Kasumi-1 (cell line): ENCODE measurements around the gene TSPAN31.
"Not testable (repeated sequence)": the region's sequence is repeated elsewhere in the genome, so short reads cannot be mapped to it uniquely, and the experiment has no call there.

Experiments used
- DNase-seq, 2 experiments: peaks; one replicate each; lab custom pipeline; 2025; lab: John Stamatoyannopoulos, UW

The TSPAN31 gene

DNA sequence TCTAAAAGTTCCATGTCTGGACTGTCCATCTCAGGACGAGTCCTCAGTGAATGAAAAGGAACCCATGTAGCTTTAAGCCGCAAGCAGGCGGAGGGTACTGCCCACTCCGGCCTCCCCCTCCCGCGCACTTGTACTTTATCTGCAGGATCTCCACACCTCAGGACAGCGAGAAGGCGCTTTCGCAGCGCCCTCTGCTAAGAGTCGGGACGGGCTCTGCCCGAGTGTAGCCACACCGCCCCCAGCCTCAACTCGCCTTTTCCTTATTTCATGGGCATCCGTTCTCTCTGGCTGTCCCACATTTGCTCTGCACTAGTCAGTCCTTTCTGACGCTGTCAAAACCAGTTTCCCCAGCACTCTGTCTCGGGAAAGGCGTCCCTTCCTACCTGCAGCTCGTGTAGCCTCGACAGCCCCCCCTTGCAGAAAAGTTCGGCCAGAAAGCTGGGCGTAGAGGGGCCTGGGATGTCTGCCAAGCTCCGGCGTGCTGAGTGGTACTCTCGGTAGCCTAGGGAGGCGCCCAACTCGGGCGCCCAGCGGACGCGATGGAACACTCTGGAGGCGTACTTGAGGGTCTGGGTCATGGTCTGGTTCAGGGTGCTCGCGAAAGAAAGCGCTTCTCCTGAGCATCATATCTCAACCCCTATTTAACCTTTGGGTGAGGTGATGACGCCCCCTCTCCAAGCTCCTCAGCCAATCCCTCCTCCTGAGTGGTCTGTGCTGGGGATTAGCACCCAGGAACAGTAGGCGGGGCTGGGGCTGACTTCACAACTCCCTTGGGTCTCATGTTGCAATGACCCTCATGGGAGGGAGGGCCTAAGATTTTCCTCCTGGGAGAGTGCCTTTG is 21.8 kb downstream of the TSPAN31 start, which contains the start of gene CYP27B1:
Gene CYP27B1, minus strand, starts transcription at position 615 of the 841 bp plus-strand sequence. Its CDS starts 37 bp downstream, at position 578.
- DNase-seq, result peak in 1 of 2 experiments; percentile 28

DNA sequence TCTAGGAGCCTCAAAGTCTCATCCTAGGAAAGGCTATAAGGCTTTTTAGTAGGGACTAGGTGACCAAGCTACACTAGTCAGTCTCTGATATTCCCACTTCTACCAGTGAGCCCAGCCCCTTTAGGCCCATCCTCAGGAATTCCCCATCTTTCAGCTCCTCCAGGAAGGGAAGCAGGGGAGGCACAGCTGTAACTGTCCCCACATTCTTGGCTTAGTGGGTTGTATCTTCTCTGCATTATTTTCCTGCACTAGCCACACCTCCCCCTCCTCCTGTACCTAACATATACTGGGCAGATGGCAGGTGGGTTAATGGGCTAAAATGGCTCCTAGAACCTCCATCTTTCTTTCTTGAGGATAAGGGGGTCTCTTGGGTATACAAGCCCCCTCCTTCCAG is 22.5 kb downstream of the TSPAN31 start:
- no peak for DNase-seq

DNA sequence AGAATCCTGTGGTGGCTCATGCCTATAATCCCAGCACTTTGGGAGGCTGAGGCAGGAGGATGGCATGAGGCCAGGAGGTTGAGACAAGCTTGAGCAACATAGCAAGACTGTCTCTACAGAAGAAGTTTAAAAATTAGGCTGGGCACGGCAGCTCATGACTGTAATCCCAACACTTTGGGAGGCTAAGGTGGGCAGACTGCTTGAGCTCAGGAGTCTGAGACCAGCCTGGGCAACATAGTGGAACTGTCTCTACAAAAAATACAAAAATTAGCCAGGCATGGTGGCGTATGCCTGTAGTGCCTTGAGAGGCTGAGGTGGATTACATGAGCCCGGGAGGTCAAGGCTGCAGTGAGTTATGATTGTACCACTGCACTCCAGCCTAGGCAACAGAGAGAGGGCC is 23.0 kb downstream of the TSPAN31 start:
- DNase-seq, result no peak

DNA sequence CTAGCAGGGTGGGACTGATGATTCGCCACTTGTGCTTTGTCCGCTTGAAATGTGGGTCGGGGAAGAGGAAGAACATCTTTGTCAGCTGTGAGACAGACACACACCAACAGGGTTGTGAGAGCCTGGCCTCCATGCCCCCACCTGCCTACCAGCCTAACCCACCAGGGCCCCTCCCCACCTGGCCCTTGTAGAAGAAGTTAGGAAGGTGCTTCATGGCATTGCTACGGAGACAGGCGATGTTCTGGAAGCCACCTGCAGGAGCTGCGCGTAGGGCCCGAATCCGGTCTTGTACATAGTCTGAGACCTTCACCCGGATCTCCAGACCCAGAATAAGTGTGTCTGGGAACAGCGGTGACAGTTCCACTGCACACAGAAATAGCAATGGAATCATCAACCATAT is 24.8 kb downstream of the TSPAN31 start:
- no peak for DNase-seq

DNA sequence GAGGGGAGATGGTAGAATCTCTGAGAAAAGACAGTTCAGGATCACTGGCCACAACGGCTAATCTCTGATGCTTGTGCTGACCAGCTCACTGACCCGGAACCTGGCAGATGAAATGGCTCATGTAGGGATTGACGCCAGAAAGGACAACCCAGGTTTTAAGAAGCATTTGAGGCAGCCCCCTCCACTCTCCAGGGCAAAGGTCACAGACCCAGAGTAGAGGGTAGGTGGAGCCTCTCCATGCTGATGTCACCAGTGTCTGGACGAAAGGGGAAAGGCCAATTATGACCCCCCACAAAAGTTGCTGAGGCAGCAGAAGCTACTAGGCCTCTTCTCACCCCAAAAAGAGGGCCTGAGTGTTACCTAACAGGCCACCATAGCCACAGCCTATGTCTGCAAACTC is 25.9 kb downstream of the TSPAN31 start:
- no peak for DNase-seq

DNA sequence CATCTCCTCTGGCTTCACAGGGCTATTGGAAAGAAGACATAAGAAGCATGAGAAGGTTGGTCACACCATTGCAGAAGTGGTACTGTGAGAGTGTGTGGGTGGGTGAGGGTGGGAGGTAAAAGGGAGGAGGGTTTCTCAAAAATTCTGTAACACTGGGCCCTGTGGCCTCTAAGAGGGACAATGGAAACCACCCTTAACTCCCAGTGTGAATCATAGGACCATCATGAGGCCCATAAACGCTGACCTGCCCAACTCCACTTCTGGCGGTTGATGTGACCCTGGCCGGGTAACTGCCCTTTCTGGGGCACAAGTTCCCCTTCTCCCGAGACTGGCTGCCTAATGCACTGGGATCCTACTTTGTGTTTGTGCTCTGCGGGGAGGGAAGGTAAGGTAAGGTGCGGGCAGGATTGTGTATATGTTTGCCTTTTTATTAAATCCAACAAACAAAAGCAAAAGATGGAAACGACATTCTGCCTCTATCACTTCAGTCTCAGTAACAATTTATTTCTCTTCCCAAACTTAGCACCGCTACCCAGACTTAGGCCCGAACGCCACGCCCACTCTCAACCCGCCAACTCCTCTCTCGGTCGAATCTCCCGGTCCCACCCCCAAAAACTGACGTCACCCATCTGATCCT is 26.5 kb downstream of the TSPAN31 start:
- peak; percentile 95 to 96 for DNase-seq

DNA sequence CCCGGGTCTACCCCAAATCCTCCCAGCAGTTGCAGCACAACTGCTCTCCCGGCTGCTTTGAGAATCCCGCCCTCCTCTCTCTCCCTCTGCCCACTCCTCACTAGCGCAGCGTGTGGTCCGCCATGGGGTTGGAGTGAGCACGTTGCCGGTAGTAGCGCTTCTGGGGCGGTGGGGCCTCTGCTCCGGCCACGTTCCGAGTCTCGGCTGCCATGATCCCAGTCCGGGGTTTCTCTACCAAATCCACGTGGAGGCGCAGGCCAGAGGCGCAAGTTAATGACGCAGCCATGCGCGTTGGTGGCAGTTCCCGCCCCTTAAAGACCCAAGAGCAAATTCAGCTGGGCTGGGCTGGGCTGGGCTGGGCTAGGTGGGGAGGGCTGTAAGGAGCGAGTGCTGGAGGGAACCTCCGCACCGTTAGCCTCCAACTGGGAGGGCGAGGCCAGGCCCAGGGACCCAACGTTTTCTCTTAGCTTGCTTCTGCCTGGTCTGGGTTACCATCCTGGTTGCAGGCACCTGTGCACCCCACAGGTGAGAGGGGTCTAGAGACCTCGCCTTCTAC is 27.1 kb downstream of the TSPAN31 start, which contains the start of gene METTL1:
Gene METTL1, minus strand, starts transcription at position 233 of the 556 bp plus-strand sequence. Its CDS starts 22 bp downstream, at position 211.
- peak; percentile 92 to 93 for DNase-seq

DNA sequence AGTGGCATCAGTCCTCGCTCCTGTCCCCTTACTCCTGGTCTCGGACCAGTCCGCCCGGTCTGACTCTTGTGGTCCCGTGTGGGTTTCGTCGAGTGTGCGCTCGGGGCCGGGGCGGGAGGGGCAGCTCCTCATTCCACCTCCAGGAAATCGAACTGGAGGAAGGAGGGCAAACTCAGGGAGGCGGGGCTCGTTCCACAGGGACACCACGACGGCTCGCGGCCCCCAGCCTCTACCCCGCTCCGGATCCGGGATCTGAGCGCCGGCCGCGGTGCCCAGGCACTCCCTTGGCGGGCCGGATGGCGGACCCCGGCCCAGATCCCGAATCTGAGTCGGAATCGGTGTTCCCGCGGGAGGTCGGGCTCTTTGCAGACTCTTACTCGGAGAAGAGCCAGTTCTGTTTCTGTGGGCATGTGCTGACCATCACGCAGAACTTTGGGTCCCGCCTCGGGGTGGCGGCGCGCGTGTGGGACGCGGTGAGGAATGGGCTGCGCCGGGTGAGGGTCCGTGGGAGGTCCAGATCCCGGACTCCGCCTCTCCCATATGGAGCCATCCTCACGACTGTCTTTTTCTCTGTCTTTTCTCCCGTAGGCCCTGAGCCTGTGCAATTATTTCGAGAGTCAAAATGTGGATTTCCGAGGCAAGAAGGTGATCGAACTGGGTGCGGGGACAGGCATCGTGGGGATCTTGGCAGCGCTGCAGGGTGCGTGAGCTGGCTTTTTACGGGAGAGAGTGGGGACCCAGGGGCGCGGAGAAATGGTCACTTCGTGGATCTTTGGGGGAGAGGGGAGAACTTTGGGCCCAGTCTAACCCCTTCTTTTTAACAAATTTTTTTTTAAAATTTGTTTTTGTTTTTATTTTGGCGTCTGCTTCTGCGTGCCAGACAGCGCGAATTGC is 27.8 kb downstream of the TSPAN31 start, which contains the start of gene EEF1AKMT3:
Gene EEF1AKMT3, plus strand, starts transcription at position 186 of the 894 bp plus-strand sequence. Its CDS starts 111 bp downstream, at position 297.
- DNase-seq, result peak; percentile 51 to 54

DNA sequence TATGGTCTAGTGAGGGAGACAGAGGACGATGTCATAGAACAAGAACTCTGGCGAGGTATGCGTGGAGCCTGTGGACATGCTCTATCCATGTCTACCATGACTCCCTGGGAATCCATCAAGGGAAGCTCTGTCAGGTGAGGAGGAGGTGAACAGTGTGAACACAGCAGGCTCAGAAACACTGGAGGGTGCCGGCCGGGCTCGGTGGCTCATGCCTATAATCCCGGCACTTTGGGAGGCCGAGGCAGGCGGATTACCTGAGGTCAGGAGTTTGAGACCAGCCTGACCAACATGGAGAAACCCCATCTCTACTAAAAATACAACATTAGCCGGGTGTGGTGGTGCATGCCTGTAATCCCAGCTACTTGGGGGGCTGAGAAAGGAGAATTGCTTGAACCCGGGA is 29.8 kb downstream of the TSPAN31 start:
- DNase-seq, result not testable (repeated sequence)

DNA sequence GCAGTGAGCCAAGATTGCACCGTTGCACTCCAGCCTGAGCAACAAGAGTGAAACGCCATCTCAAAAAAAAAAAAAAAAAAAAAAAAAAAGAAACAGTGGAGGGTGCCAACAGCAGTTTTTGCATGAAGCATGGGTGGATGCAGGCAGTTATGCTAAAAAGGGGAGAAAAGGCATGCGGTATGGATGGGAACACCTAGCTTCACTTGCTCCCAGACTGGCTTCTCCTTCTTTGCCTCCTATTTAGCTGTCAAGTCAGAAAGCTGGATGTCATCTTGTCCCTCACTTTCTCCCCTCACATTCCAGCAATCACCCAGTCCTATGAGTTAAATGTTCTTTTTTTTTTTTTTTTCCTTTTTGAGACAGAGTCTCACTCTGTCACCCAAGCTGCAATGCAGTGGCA is 30.2 kb downstream of the TSPAN31 start:
- DNase-seq, result no peak

DNA sequence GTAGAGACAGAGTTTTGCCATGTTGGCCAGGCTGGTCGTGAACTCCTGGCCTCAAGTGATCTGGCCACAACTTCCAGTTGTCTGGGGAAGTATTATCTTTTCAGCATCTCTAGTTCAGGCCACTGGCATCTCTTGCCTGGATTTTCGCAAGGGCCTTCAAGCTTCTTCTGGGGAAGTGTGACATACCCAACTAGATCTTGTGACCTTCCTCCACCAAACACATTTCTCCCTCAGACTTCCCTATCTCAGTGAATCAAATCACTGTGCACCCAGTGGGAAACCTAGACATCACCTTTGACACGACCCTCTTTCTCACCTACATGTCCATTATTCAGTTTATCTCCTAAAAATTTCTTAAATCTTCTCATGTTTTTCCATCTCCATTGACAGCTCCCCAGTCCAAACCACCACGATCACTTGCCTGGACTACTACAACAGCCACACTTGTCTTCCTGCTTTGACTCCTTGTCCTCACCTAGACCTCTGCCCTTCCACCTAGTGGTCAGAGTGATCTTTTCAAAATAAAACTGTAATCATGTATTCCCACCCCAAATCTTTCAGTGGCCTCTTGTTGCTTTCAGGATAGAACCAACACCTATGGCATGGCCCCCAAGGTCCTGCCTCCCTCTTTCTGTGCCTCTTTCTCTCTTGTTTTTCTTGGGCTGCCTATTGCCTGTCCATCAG is 30.9 kb downstream of the TSPAN31 start:
- peak in 1 of 2 experiments; percentile 10 for DNase-seq

DNA sequence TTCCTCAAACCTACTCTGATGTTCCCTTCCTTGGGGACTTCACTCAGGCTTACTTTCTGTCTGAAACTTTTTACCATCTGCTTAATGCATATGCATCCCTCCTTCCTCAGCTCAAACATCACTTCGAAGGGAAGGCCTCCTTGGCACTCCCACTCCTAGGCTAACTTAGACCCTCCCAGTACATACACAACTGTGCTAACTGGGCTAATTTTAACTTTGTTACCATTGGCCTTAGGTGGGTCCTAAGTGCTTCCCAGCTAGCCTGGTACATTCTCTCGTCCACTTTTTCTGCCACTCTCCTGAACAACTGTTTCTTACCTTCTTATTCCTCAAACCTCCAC is 31.4 kb downstream of the TSPAN31 start:
- no peak for DNase-seq

DNA sequence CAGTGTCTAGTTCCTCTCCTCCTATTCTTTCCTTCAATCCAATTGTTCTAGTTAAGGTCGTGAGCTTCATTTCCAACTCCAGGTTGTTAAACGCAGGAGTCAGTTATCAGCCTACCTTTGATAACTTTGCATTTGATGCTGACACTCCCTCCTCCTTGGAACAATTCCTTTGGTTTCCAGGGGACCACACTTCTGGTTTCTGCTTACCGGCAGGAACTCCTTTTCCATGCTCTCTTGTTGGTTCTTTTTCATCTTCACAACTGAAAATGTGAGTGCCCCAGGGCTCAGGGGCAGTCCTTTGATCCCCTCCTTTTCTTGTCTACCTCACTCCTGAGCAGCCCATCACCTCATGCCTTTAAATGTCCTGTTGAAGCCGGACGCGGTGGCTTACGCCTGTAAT is 32.5 kb downstream of the TSPAN31 start:
- no peak for DNase-seq

DNA sequence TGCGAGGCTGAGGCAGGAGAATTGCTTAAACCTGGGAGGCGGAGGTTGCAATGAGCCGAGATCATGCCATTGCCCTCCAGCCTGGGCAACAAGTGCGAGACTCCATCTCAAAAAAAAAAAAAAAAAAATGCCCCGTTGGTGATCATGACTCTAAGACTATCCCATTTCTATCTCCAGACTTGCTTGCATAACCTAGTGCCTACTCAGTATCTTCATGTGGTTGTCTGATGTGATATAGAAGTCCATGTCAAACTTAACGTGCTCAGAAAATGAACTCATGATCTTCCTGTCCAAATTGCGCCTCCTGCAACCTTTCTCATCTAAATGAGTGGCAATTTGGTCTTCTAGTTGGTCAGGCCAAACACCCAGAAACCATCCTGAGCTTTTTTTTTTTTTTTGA is 33.1 kb downstream of the TSPAN31 start:
- no peak for DNase-seq

DNA sequence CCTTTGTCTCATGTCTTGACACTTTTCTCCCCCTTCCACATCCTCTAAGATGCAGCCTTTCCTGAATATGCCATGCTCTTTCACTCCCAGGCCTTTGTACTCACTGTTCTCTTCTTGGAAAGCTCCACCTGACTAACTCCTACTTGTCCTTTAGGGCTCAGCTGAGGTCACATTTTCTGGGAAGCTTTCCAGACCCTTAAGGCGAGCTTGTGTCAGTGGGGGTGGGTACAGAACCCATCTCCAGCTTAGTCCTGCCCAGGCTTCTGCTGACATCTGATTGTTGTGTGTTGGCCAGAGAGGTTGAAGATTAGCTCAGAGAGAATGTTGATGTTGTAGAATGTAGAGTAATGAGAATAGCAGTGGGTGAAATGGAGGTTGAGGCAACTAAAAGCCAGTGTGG is 34.9 kb downstream of the TSPAN31 start:
- no peak for DNase-seq

DNA sequence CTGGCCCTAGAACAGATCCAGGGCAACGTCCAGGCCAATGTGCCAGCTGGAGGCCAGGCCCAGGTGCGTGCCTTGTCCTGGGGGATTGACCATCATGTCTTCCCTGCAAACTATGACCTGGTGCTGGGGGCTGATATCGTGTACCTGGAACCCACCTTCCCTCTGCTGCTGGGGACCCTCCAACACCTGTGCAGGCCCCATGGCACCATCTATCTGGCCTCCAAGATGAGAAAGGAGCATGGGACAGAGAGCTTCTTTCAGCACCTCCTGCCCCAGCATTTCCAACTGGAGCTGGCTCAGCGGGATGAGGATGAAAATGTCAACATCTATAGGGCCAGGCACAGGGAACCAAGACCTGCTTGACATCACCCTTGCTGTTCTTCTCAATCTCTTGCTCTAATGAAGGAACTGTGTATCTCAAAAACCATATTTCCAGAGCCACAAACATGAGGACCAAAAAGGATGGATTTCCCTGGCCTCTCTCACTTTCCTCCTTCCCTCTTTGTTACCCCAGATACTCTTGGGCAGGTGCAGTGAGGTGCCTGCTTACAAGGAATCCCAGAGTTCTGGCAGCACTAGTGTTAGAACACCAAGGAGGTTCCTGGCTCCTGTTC is 35.6 kb downstream of the TSPAN31 start:
- DNase-seq, result no peak

DNA sequence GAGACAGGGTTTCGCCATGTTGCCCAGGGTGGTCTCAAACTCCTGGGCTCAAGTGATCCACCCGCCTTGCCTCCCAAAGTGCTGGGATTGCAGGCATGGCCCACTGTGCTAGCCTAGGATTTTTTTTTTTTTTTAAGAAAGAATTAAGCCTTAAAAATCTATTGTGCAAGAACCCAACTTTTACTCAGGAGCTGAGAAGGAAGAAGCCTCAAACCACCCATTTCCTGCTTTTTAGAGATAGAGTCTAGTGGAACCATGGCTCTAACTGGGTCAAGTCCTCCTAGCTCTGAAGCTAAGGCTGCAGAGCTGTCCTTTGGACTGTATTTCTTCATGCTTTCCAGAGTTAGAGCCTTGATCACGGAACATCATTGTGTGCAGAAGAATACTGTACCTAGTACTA is 36.4 kb downstream of the TSPAN31 start:
- peak; percentile 34 to 50 for DNase-seq

DNA sequence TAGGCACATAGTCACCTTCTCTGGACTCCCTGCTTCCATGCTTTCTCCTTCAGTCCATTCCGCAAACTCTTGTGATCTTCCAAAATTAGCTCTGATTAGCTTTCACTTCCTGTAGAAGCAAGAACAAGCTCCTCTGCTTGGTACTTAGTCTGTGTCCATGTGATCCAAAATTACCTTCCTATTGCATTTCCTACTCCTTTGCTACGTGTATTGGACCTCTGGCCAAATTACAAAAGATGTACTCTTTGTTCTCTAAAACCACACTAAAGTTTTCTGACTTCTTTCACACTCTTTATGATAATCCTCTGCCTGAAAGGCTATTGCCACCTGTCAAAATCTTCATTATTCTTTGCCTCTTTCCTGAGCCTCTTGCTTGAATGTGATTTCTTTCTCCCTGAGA is 37.0 kb downstream of the TSPAN31 start:
- no peak for DNase-seq

DNA sequence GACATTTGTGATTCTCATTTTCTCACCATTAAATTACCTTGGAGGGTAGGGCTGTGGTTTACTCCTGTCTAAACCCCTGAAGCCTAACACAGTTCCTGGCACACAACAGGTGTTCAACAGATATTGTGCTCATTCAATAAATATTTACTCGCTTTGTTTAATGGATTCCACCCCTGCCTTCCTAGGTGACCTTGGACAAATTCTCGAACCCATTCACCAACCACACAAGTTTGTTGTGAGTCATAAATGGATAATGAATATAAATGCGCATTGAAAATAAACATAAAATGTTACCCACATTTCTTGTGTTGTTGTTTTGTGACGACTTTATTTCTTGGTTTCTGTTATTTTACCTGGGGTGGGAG is 37.4 kb downstream of the TSPAN31 start:
- no peak for DNase-seq

DNA sequence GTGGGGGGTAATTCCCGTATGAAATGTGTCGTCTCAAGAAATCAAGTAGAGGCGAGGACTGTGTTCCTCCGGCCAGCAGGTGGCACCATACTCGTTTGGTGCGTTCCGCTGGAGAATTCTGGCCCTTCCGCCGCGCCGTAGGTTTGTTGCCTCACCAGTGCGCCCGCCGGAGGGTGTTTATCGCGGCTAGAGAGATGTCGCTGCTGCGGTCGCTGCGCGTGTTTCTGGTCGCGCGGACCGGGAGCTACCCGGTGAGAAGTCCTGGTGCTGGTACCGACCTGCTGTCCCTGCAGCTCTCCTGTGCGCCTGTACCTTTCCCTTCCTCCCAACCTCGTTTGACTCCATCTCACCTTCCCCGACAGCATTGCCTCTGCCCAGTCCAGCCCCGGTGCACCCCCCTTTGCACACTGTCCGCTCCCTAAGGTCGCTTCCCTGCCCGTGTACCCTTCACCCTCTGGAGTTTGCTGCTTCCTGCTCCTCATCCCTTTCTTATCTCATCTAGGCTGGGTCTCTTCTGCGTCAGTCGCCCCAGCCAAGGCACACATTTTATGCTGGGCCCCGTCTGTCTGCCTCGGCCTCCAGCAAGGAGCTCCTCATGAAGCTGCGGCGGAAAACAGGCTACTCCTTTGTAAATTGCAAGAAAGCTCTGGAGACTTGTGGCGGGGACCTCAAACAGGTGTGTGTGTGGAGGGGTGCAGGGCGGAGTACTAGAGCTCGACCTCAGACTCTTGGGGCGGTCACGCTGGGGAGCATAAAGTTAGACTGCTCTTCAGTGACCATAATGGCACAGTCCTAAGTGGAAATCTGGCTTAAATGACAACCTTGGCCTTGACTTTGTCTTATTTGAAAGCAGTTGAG is 38.0 kb downstream of the TSPAN31 start, which contains the start of gene TSFM:
Gene TSFM, plus strand, starts transcription at position 180 of the 858 bp plus-strand sequence. Its CDS starts 15 bp downstream, at position 195.
- peak; percentile 95 to 96 for DNase-seq
